Ovary (tissue), 9 donors: Measurements from ENCODE around the gene JAML. TPM values are rescaled to one million over a fixed set of nuclear protein-coding genes. Genes with fewer than 3 reads are reported as not detected.

Experiments used
- DNase-seq, 5 donors: peaks; one replicate each; pipeline ENCODE4 v3.0.0-alpha.2; 2019 to 2020
- H3K27ac ChIP-seq, 2 donors: fragments of 200-600 bp; one replicate each; pipeline versions ENCODE4 v1.5.1 to v1.8.0; 2019 to 2022
- H3K27me3 ChIP-seq: fragments of 200-600 bp; one replicate; pipeline ENCODE4 v1.8.0; 2022
- H3K36me3 ChIP-seq: fragments of 200-600 bp; sonication (generic); one replicate; pipeline ENCODE4 v1.5.1; 2019
- H3K4me1 ChIP-seq: one replicate; pipeline ENCODE4 v1.8.1; 2013; ENCODE audit warnings: mild to moderate bottlenecking, moderate library complexity; ENCODE audit not compliant: insufficient read depth
- H3K4me3 ChIP-seq: fragments of 200-600 bp; sonication (generic); one replicate; pipeline ENCODE4 v1.5.1; 2017
- H3K9me3 ChIP-seq, 2 donors: fragments of 200-600 bp in 1 of 2; sonication (generic) in 1 of 2; one replicate each; pipeline versions ENCODE4 v1.5.1 to v1.8.1; 2013 to 2019; ENCODE audit warnings: mild to moderate bottlenecking in 1 of 2, moderate library complexity in 1 of 2
- EP300 ChIP-seq: sonication (generic); formaldehyde crosslinking; IDR thresholded peaks from one replicate; pipeline ENCODE4 v1.6.1; 2017; ENCODE audit warnings: antibody characterized with exemption
- POLR2A ChIP-seq: fragments of 450-650 bp; IDR thresholded peaks from one replicate; pipeline ENCODE4 v1.6.1; 2017; ENCODE audit warnings: antibody characterized with exemption, mild to moderate bottlenecking, moderate library complexity
- WGBS, 3 donors: extraction: QIAGEN DNeasy Blood & Tissue Kit in 1 of 3; methylation state at CpG; one replicate each; pipeline versions ENCODE4 v1.1.5 to v1.1.7; 2013 to 2017; 5-methylcytosine and 5-hydroxymethylcytosine counted together
- intact Hi-C, 4 donors: fragments of 100-400 bp; cut with DNase I; formaldehyde crosslinking; loops; one replicate each; pipeline versions ENCODE4 v1.11.0 to v1.15.1; 2022 to 2023
- polyA plus RNA-seq, 2 donors: library from polyadenylated mRNA; stranded (reverse); fragments of 200-250 nt in 1 of 2; fragments of 350-450 nt in 1 of 2; fragmentation: Illumina TruSeq in 1 of 2; extraction: RNeasy Lipid Tissue Mini Kit (QIAGEN cat#74804) in 1 of 2; gene quantifications; one replicate each; pipeline ENCODE4 v1.2.3, GENCODE V29; 2013 to 2014
- total RNA-seq, 7 donors: library from RNA; depleted of rRNA in 2 of 7; stranded (reverse); fragments of >200 nt in 2 of 7; fragmentation: NEBNext Ultra II Directional in 3 of 7; extraction: Animal tissue kit (Norgen Biotek cat#: 25700) in 3 of 7; gene quantifications; one replicate each; pipeline versions ENCODE4 v1.1.0 to v1.2.4, GENCODE V29; 2016 to 2023
- TF ChIP-seq, protein P1 (sequence below), 3 donors: fragments of 450-650 bp in 2 of 3; fragments of 200-600 bp in 1 of 3; IDR thresholded peaks; one replicate each; pipeline versions ENCODE4 v1.5.1 to v1.8.0; 2016 to 2022; ENCODE audit warnings: antibody characterized with exemption in 3 of 3, mild to moderate bottlenecking in 1 of 3
- donor health status: DM: no; HTN: no; CAD: no; lungs with moderate emphysema.
- donor health status: DM: no; HTN: no; CAD: no.
- donor health status: Bipolar disorder and iron deficiency.
- donor health status: DM: yes; HTN: yes; CAD: no.
- donor health status: DM: no; HTN: no; CAD: no.
- donor health status: DM: yes; HTN: yes; CAD: no.

The JAML gene
- total and polyA plus RNA-seq, 9 donors = 0.79 to 18.0 (median 2.0) TPM

DNA sequence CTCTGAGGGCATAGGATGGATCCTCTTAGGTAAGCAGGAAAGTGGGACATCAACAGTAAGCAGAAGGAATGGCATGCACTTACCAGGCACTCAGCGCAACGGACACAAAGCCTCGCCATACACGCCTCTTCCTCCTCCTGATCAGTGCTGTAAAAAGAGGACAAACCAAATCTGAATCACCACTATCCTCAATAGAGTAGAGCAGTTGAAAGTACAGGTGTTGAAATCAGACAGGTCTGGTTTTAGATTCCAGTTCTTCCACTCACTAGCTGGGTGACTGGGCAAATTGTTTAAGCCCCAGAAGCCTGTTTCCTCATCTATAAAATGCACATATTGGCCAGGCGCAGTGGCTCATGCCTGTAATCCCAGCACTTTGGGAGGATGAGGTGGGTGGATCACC lies 8.6 kb upstream of the JAML start:
- H3K27me3 ChIP-seq = no peaks in the 10 kb centered on the region
- H3K9me3 ChIP-seq = no peaks in the 10 kb centered on the region
- DNase-seq = no peak
- intact Hi-C loops = no loop called here
- H3K4me1 ChIP-seq = no peaks in the 10 kb centered on the region
- WGBS, 3 donors = 90 to 95% (median 90%) methylated on average over 5 of the region's 5 CpGs
- no peak for TF ChIP-seq EP300
- TF ChIP-seq POLR2A = no peak
- TF ChIP-seq, protein P1, sequence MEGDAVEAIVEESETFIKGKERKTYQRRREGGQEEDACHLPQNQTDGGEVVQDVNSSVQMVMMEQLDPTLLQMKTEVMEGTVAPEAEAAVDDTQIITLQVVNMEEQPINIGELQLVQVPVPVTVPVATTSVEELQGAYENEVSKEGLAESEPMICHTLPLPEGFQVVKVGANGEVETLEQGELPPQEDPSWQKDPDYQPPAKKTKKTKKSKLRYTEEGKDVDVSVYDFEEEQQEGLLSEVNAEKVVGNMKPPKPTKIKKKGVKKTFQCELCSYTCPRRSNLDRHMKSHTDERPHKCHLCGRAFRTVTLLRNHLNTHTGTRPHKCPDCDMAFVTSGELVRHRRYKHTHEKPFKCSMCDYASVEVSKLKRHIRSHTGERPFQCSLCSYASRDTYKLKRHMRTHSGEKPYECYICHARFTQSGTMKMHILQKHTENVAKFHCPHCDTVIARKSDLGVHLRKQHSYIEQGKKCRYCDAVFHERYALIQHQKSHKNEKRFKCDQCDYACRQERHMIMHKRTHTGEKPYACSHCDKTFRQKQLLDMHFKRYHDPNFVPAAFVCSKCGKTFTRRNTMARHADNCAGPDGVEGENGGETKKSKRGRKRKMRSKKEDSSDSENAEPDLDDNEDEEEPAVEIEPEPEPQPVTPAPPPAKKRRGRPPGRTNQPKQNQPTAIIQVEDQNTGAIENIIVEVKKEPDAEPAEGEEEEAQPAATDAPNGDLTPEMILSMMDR (IDR thresholded peaks at IDR 0.05) = no peak
- H3K36me3 ChIP-seq = no peaks in the 10 kb centered on the region
- H3K27ac ChIP-seq = no peak overlapping the region
- no peak overlapping the region for H3K4me3 ChIP-seq

DNA sequence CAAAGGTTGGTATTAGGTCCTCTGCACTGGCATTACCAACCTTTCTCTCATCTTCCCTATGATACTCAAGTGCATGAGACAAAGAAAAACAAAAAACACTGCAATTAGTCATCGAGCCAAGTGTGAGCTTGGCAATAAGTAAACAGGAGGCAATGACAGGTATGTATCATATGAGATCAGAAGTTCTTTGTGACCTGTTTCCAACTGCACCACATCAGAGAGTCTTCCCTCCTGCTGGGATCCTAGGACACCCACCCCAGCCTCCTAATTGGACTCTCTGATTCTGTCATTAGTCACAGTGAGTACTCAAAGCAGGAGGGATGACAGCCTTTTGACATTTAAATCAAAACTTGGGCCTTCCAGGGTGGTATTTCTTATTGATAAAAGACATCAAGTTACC lies 7.8 kb upstream of the JAML start:
- Histone ChIP-seq H3K27ac (no peak overlapping the region), H3K27me3 (no peaks in the 10 kb centered on the region), H3K4me3 (no peak overlapping the region), H3K9me3 (no peaks in the 10 kb centered on the region), H3K4me1 (no peaks in the 10 kb centered on the region), H3K36me3 (no peaks in the 10 kb centered on the region)
- WGBS, 3 donors = 75 to 95% (median 85%) methylated on average over 1 of the region's 1 CpG
- intact Hi-C loops = no loop called here
- no peak for DNase-seq
- TF ChIP-seq, protein P1 (IDR thresholded peaks at IDR 0.05) = no peak
- TF ChIP-seq EP300 (no peak), POLR2A (no peak)

DNA sequence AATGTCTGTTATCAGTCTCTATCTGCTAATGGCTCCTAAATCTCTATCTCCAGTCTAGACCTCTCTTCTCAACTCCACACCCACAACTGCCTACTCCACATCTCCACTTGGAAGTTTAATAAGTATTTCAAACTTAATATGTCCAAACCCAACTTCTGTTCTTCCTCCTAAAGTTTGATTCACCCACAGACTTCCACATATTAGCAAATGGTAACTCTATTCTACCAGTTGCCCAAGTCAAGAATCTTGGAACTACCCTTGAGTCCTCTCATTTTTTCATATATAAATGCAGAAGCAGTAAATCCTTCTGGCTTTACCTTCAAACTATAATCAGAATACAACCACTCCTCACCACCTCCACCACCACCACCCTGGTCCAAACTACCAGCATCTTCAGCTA lies 6.7 kb upstream of the JAML start:
- DNase-seq = no peak
- Histone ChIP-seq H3K4me1 (no peaks in the 10 kb centered on the region), H3K9me3 (no peaks in the 10 kb centered on the region), H3K36me3 (no peaks in the 10 kb centered on the region), H3K27ac (no peak overlapping the region), H3K4me3 (no peak overlapping the region), H3K27me3 (no peaks in the 10 kb centered on the region)
- intact Hi-C loops = no loop called here
- TF ChIP-seq, protein P1 (IDR thresholded peaks at IDR 0.05) = no peak
- TF ChIP-seq POLR2A (no peak), EP300 (no peak)

DNA sequence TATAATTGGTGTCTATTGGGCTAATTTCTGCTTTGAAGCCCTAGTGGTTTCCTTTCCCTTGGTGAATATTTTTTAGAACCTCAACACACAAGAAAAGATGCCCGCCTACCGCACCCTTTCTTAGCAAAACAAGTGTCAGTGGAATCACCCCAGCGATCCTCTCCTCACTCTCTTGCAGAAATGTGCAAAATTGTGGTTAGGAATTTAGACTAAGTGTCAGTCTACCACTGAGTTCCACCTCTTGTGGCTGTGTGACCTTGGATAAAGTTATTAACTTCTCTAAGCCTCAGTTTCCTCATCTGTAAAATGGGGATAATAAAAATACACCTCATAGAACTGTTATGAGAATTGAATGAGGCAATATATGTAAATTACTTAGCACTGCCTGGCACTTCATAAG lies 5.3 kb upstream of the JAML start:
- DNase-seq = no peak
- H3K9me3 ChIP-seq = no peaks in the 10 kb centered on the region
- no peak overlapping the region for H3K4me3 ChIP-seq
- TF ChIP-seq, protein P1 (IDR thresholded peaks at IDR 0.05) = no peak
- TF ChIP-seq POLR2A (no peak), EP300 (no peak)
- WGBS, 3 donors = 90 to 93% (median 93%) methylated on average over 3 of the region's 3 CpGs
- intact Hi-C loops = no loop called here
- H3K4me1 ChIP-seq = no peaks in the 10 kb centered on the region
- no peak overlapping the region for H3K27ac ChIP-seq
- H3K36me3 ChIP-seq = no peaks in the 10 kb centered on the region
- no peaks in the 10 kb centered on the region for H3K27me3 ChIP-seq
